ENCODE data around the gene CTNNA1. TPM values are rescaled to one million over a fixed set of nuclear protein-coding genes. Genes with fewer than 3 reads are reported as not detected.

Gene CTNNA1
- total and polyA plus RNA-seq, 9 of the 15 experiments (the other 6 are each of a cell fraction or from before 2014, with no cell fraction given), result 29.6 to 117 (median 89.1) TPM

GRCh38 chr5:138974227-138975063, 221.2 kb downstream of the CTNNA1 start (continued):
- TF ChIP-seq, protein P1, sequence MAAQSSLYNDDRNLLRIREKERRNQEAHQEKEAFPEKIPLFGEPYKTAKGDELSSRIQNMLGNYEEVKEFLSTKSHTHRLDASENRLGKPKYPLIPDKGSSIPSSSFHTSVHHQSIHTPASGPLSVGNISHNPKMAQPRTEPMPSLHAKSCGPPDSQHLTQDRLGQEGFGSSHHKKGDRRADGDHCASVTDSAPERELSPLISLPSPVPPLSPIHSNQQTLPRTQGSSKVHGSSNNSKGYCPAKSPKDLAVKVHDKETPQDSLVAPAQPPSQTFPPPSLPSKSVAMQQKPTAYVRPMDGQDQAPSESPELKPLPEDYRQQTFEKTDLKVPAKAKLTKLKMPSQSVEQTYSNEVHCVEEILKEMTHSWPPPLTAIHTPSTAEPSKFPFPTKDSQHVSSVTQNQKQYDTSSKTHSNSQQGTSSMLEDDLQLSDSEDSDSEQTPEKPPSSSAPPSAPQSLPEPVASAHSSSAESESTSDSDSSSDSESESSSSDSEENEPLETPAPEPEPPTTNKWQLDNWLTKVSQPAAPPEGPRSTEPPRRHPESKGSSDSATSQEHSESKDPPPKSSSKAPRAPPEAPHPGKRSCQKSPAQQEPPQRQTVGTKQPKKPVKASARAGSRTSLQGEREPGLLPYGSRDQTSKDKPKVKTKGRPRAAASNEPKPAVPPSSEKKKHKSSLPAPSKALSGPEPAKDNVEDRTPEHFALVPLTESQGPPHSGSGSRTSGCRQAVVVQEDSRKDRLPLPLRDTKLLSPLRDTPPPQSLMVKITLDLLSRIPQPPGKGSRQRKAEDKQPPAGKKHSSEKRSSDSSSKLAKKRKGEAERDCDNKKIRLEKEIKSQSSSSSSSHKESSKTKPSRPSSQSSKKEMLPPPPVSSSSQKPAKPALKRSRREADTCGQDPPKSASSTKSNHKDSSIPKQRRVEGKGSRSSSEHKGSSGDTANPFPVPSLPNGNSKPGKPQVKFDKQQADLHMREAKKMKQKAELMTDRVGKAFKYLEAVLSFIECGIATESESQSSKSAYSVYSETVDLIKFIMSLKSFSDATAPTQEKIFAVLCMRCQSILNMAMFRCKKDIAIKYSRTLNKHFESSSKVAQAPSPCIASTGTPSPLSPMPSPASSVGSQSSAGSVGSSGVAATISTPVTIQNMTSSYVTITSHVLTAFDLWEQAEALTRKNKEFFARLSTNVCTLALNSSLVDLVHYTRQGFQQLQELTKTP (IDR thresholded peaks at IDR 0.05; ENCODE audit: low read depth in 1 of 2, partially characterized antibody in 2 of 2), result no peak
- TF ChIP-seq SNIP1 (IDR thresholded peaks at IDR 0.05; ENCODE audit: low read depth) (no peak), SRSF9 (IDR thresholded peaks at IDR 0.05; ENCODE audit: borderline replicate concordance, low read depth, low read length) (no peak), CREBBP (IDR thresholded peaks at IDR 0.05; ENCODE audit: low read depth, low read length) (no peak), POLR2H (tag; IDR thresholded peaks at IDR 0.05; ENCODE audit: low read depth) (no peak), IFI16 (CRISPR knock-in tag; IDR thresholded peaks at IDR 0.05) (no peak), ZNF785 (CRISPR knock-in tag; IDR thresholded peaks at IDR 0.05) (no peak), DDX20 (tag; IDR thresholded peaks at IDR 0.05; ENCODE audit: low read depth) (0 out of 2 replicates have a peak, but pooled peaks have one; percentile 24), RFX7 (CRISPR knock-in tag; IDR thresholded peaks at IDR 0.05) (no peak), HIVEP1 (CRISPR knock-in tag; IDR thresholded peaks at IDR 0.05) (no peak), WHSC1 (IDR thresholded peaks at IDR 0.05; ENCODE audit: low read length) (no peak), MTF1 (CRISPR knock-in tag; IDR thresholded peaks at IDR 0.05; ENCODE audit: borderline replicate concordance) (no peak), RBM17 (IDR thresholded peaks at IDR 0.05; ENCODE audit: borderline replicate concordance, low read depth, low read length) (no peak)
- TF ChIP-seq, protein P2, sequence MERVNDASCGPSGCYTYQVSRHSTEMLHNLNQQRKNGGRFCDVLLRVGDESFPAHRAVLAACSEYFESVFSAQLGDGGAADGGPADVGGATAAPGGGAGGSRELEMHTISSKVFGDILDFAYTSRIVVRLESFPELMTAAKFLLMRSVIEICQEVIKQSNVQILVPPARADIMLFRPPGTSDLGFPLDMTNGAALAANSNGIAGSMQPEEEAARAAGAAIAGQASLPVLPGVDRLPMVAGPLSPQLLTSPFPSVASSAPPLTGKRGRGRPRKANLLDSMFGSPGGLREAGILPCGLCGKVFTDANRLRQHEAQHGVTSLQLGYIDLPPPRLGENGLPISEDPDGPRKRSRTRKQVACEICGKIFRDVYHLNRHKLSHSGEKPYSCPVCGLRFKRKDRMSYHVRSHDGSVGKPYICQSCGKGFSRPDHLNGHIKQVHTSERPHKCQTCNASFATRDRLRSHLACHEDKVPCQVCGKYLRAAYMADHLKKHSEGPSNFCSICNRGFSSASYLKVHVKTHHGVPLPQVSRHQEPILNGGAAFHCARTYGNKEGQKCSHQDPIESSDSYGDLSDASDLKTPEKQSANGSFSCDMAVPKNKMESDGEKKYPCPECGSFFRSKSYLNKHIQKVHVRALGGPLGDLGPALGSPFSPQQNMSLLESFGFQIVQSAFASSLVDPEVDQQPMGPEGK (CRISPR knock-in tag; IDR thresholded peaks at IDR 0.05; ENCODE audit: borderline replicate concordance), result no peak
- TF ChIP-seq, protein P3, sequence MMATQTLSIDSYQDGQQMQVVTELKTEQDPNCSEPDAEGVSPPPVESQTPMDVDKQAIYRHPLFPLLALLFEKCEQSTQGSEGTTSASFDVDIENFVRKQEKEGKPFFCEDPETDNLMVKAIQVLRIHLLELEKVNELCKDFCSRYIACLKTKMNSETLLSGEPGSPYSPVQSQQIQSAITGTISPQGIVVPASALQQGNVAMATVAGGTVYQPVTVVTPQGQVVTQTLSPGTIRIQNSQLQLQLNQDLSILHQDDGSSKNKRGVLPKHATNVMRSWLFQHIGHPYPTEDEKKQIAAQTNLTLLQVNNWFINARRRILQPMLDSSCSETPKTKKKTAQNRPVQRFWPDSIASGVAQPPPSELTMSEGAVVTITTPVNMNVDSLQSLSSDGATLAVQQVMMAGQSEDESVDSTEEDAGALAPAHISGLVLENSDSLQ (IDR thresholded peaks at IDR 0.05), result peak; percentile 93

Data from K562 (cell line).